ENCODE results near the gene TTC31. TPM values are rescaled to one million over a fixed set of nuclear protein-coding genes. Genes with fewer than 3 reads are reported as not detected.
"Not testable (repeated sequence)": the region's sequence is repeated elsewhere in the genome, so short reads cannot be mapped to it uniquely, and the experiment has no call there.

TTC31 gene
- 21.7 TPM for total RNA-seq (ENCODE audit: insufficient read depth, low replicate concordance)

DNA sequence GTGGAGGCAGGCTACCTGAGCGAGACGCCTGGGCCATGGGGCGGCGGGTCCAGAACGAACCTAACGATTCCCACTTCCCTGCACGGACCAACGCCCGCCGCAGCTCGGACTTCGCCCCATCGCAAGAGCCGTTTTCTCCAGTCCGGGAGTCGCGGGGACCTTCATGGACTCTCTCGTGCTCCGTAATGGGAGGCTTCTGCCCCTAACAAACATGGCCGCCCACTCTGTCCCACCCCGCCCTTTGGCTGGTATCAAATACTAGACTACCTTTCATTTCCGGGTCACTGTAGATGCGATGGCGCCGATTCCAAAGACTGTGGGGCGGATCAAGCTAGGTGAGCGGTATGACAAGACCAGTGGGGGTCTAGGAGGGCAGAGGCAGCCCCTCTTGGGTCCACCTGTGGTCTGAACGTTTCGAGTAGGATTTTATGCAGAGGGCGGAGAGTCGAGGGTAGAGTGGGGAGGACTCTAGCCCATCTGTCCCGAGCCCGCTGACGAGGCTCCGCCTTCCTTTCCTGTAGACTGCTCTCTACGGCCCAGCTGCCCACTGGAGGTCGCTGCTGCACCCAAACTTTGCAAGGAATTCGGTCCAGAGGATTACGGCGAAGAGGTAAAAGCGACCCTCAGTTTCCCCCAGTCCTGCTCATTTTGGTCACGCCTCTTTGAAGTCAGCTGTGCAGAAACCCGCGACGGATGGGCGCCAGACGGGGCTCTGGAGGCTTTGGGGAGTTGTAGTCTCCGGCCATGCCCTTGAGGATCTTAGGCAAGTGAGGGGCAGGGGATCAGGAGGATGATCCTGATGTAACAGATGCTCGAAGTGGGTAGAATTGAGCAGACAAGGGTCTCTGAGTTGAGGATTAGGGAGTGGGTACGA, at the start of gene TTC31, which contains the start of gene CCDC142:
TSS of gene TTC31 (plus strand) at position 281 of the 874 bp plus-strand sequence. CDS start at position 296, 15 bp downstream.
TSS of gene CCDC142 (minus strand) at position 198 of the 874 bp plus-strand sequence. CDS start at position 37, 161 bp downstream.
- DNase-seq (ENCODE audit: low spot score) = peak; percentile 99

- DNase-seq (ENCODE audit: low spot score) = no peak
These were observed 46.6 kb upstream of the TTC31 start for GRCh38 chr2:74436111-74436805.

GRCh38 chr2:74436848-74437695, 45.8 kb upstream of the TTC31 start:
- no peak for DNase-seq (ENCODE audit: low spot score)

- no peak for DNase-seq (ENCODE audit: low spot score)
These were observed 44.6 kb upstream of the TTC31 start for GRCh38 chr2:74438248-74438647.

- DNase-seq (ENCODE audit: low spot score) = no peak
These were observed 43.5 kb upstream of the TTC31 start for GRCh38 chr2:74439373-74439772.

GRCh38 chr2:74439803-74440377, 43.0 kb upstream of the TTC31 start:
- peak; percentile 89 for DNase-seq (ENCODE audit: low spot score)

GRCh38 chr2:74440378-74441169, 42.3 kb upstream of the TTC31 start:
- DNase-seq (ENCODE audit: low spot score) = peak; percentile 97

- no peak for DNase-seq (ENCODE audit: low spot score)
These were observed 41.7 kb upstream of the TTC31 start for GRCh38 chr2:74441170-74441689.

DNA sequence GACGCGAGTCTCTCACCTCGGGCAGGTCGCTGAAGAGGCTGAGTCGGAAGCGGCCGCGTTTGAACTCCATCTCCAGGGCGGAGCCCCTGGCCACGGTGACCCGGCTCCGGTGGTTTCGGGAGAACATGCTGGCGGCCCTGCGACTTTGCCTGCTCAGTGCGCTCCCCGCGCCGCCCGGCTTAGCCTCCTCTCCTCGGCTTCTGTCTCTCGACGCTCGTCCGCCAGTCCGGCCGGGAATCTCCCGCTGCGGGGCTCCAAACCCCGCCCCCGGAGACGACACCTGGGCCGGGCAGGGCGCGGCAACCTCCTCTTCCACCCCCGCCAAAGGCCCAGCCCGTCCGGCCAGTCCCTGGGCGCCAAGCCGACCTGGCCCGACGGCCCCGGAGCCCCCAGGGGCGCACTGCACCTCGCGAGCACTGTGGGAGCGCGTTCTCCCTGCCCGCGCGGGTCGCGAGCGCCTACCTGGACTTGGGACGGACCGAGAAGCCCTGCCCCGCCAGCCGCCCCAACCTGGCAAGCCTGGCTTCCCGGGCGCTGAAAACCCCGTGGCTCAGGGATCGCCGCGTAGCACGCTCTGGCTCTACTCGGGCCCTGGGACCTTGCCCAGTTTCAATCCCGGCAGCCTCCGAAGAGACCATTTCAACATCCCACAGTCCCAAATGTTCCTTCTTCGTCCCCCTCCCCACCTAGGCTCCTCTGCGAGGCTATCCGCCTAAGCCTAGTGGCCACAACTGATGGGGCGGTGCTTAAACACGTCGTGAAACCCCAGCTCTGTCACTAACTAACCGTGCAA, 41.0 kb upstream of the TTC31 start, which contains the start of gene RTKN:
TSS of gene RTKN (minus strand) at position 248 of the 793 bp plus-strand sequence. CDS start at position 127, 121 bp downstream.
- peak; percentile 25 for DNase-seq (ENCODE audit: low spot score)

DNA sequence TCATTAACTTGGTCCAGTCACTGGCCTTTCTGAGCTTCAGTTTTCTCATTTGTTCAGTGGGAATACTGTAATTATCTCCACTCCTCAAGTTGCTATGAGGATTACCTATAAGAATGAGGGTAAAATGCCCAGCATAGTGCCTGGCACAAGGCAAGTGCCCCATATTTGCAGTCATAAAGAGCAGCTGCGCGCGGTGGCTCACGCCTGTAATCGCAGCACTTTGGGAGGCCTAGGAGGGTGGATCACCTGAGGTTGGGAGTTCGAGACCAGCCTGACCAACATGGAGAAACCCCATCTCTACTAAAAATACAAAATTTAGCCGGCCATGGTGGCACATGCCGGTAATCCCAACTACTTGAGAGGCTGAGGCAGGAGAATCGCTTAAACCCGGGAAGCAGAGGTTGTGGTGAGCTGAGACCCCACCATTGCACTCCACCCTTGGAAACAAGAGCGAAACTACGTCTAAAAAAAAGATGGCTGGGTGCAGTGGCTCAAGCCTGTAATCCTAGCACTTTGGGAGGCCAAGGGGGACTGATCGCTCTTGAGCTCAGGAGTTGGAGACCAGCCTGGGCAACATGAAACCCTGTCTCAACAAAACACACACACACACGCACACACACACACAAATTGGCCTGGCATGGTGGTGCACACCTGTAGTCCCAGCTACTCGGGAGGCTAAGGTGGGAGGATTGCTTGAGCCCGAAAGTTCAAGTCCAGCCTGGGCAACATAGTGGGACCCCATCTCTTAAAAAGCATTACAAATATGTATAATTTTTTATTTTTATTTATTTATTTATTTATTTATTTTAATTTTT, 40.2 kb upstream of the TTC31 start:
- not testable (repeated sequence) for DNase-seq (ENCODE audit: low spot score)

GRCh38 chr2:74444498-74445318, 38.2 kb upstream of the TTC31 start:
- no peak for DNase-seq (ENCODE audit: low spot score)

- DNase-seq (ENCODE audit: low spot score) = no peak
These were observed 35.5 kb upstream of the TTC31 start for GRCh38 chr2:74447230-74447999.

DNA sequence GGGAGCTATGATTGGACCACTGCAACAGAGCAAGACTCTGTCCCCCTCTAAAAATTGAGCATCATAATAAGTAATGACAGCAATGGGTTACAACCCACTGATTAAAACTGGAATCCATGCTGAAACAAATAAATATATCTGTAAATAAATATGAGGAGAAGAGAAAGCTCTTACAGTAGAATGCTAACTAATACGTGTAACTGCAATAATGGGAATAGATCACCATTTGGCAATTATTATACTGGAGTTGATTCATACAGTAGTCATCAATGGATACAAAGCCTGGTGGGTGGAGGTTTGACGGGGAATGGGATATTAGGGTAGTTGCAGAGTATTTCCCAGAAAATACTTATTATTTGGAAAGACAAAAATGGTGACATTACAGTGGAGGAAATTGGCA, 34.1 kb upstream of the TTC31 start:
- DNase-seq (ENCODE audit: low spot score) = no peak

- no peak for DNase-seq (ENCODE audit: low spot score)
These were observed 32.2 kb upstream of the TTC31 start for GRCh38 chr2:74450570-74451190.

DNA sequence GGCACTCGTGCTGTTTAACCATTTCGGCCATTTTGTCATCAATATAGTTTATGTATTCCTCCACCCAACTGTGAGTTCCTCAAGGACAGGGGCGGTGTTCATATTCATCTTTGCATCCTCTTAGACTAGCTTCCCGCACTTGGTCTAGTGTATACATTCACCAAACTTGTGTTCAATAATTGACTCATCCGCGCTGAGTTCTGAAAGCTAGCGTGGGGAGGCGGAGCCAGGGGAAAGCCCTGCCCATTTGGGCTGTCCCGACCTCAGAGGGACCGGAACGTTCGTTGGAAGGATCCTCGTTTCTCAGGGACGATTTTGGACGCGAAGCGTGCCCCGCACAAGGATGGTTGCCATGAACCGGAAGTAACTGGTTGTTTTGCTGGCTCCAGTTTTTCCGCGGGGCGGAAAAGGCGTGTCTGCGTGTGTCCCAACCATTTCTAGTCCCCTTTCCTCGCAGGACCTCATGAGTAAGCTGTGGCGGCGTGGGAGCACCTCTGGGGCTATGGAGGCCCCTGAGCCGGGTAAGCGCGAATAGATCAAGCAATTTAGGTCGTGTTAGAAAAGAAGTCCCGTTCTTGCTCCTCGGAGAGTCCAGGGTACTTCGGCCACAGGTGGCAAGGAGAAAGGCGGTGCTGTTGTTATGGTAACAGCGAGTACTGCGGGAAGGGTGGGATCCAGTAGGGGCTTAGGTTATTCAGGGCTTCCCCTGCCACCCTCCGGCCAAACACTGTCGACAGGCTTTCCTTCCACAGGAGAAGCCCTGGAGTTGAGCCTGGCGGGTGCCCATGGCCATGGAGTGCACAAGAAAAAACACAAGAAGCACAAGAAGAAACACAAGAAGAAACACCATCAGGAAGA, 28.0 kb upstream of the TTC31 start, which contains the start of gene INO80B:
TSS of gene INO80B (plus strand) at position 434 of the 858 bp plus-strand sequence. CDS start at position 464, 30 bp downstream.
- peak; percentile 99 for DNase-seq (ENCODE audit: low spot score)
